HepG2 (cell line): ENCODE results near the gene SLC25A36. TPM values are rescaled to one million over a fixed set of nuclear protein-coding genes. Genes with fewer than 3 reads are reported as not detected.

ENCODE experiments used
- ATAC-seq: fragments of 200-7000 bp; cut with Tn5 transposase; 3 replicates; pipeline ENCODE4 v1.9.1; 2020; ENCODE audit warnings: mild to moderate bottlenecking, moderate library complexity
- BruUV-seq: library from RNA; stranded (reverse); fragments of 400-500 nt; replicated peaks from 2 replicates; lab custom pipeline; 2021; lab: Mats Ljungman, UMichigan
- CTCF ChIA-PET: fragments of 300-600 bp; formaldehyde crosslinking; extraction: SDS; loops from one replicate; lab custom pipeline; 2021; ENCODE audit warnings: low total read pairs, inconsistent platforms, low intra/inter-chr PET ratio; lab: Yijun Ruan, JAX
- POLR2A ChIA-PET: fragments of 350-600 bp; sonication (Branson Sonifier 250); formaldehyde crosslinking; loops from one replicate; lab custom pipeline; 2020; ENCODE audit warnings: antibody characterized with exemption, inconsistent platforms; lab: Yijun Ruan, JAX
- DNase-seq: peaks from one replicate; pipeline ENCODE4 v3.0.0-alpha.2; 2015; ENCODE audit warnings: low spot score
- FAIRE-seq: peaks from 3 replicates; lab custom pipeline; 2011; peaks lifted over from hg19 to GRCh38; lab: Jason Lieb, UNC
- H2AFZ ChIP-seq: one replicate; pipeline ENCODE4 v1.6.1; 2011; ENCODE audit warnings: low read length, inconsistent platforms
- H3K27ac ChIP-seq: fragments of 300-600 bp; 3 replicates; pipeline ENCODE4 v1.8.0; 2011; ENCODE audit warnings: mixed run types, mild to moderate bottlenecking, mixed read lengths, low read length, inconsistent platforms; ENCODE audit not compliant: insufficient read depth; ENCODE audit errors: extremely low read length
- H3K27me3 ChIP-seq, 2 experiments: fragments of 200-600 bp in 1 of 2; 2 replicates in 1 of 2; 3 replicates in 1 of 2; pipeline versions ENCODE4 v1.6.0 to v1.8.0; 2011; ENCODE audit warnings: low read length in 2 of 2, mild to moderate bottlenecking in 2 of 2, moderate library complexity in 2 of 2, inconsistent platforms in 1 of 2; ENCODE audit not compliant: insufficient read depth in 2 of 2, control insufficient read depth in 1 of 2
- H3K36me3 ChIP-seq, 2 experiments: fragments of 200-600 bp in 1 of 2; replicated peaks in 1 of 2; 2 replicates in 1 of 2; 3 replicates in 1 of 2; pipeline versions ENCODE4 v1.5.1 to v1.8.0; 2011; ENCODE audit warnings: low read length in 2 of 2, inconsistent platforms in 1 of 2; ENCODE audit not compliant: insufficient read depth in 2 of 2, control insufficient read depth in 1 of 2
- H3K4me1 ChIP-seq: 2 replicates; pipeline ENCODE4 v1.5.1; 2012; ENCODE audit warnings: low read length, inconsistent platforms; ENCODE audit not compliant: insufficient read depth
- H3K4me2 ChIP-seq: 2 replicates; pipeline ENCODE4 v1.6.0; 2011; ENCODE audit warnings: low read depth, low read length, inconsistent platforms
- H3K4me3 ChIP-seq, 3 experiments: fragments of 200-600 bp in 1 of 3; sonication (generic), shearing (Covaris generic) in 1 of 3; replicated peaks in 1 of 3; 2 replicates each; pipeline ENCODE4 v1.5.1; 2011 to 2016; ENCODE audit warnings: low read length in 3 of 3, inconsistent platforms in 2 of 3, low read depth in 2 of 3, mild to moderate bottlenecking in 2 of 3, control low read depth in 1 of 3, mixed read lengths in 1 of 3; ENCODE audit not compliant: insufficient read depth in 1 of 3
- H3K79me2 ChIP-seq: one replicate; pipeline ENCODE4 v1.6.1; 2011; ENCODE audit warnings: low read length, inconsistent platforms; ENCODE audit not compliant: insufficient read depth
- H3K9ac ChIP-seq: 2 replicates; pipeline ENCODE4 v1.6.0; 2011; ENCODE audit warnings: mild to moderate bottlenecking, low read depth, low read length, inconsistent platforms; ENCODE audit not compliant: insufficient read depth
- H3K9me3 ChIP-seq: 2 replicates; pipeline ENCODE4 v1.5.1; 2012; ENCODE audit warnings: mild to moderate bottlenecking, low read length
- H4K20me1 ChIP-seq: 2 replicates; pipeline ENCODE4 v1.6.0; 2011; ENCODE audit warnings: inconsistent platforms, mild to moderate bottlenecking, low read length, moderate library complexity; ENCODE audit not compliant: insufficient read depth
- CHD4 ChIP-seq: fragments of 200-600 bp; sonication (generic); IDR thresholded peaks from 2 replicates; pipeline ENCODE4 v1.7.0; 2017; ENCODE audit warnings: mild to moderate bottlenecking, low read length, borderline replicate concordance
- MXD1 ChIP-seq: sonication (generic); formaldehyde crosslinking; IDR thresholded peaks from 2 replicates; pipeline ENCODE4 v1.4.0; 2020; ENCODE audit warnings: mild to moderate bottlenecking, missing genetic modification reagents
- ZNF225 ChIP-seq: sonication (generic); formaldehyde crosslinking; IDR thresholded peaks from 2 replicates; pipeline ENCODE4 v1.4.0; 2020; ENCODE audit warnings: mild to moderate bottlenecking, missing genetic modification reagents
- ZNF512B ChIP-seq: sonication (generic); formaldehyde crosslinking; IDR thresholded peaks from 2 replicates; pipeline ENCODE4 v1.5.1; 2020; ENCODE audit warnings: missing genetic modification reagents, mild to moderate bottlenecking, borderline replicate concordance
- ZNF674 ChIP-seq: sonication (generic); formaldehyde crosslinking; IDR thresholded peaks from 2 replicates; pipeline ENCODE4 v1.5.0; 2020; ENCODE audit warnings: low read depth, mild to moderate bottlenecking, missing genetic modification reagents
- ZNF768 ChIP-seq: sonication (generic); formaldehyde crosslinking; IDR thresholded peaks from 2 replicates; pipeline ENCODE4 v1.4.0; 2020; ENCODE audit warnings: missing genetic modification reagents
- WGBS: methylation state at CpG from one replicate; pipeline ENCODE4 v1.1.6; 2017; ENCODE audit warnings: low lambda C conversion rate; 5-methylcytosine and 5-hydroxymethylcytosine counted together
- in situ Hi-C: cut with HindIII; loops from 2 replicates; pipeline ENCODE4 v1.10.0; 2017; ENCODE audit warnings: low pct_unique_long_range_greater_than_20kb; ENCODE audit not compliant: extremely low pct_ligation_motif_present
- intact Hi-C: fragments of 100-400 bp; cut with micrococcal nuclease; formaldehyde crosslinking; loops from one replicate; pipeline ENCODE4 v1.10.0; 2022; ENCODE audit not compliant: unreplicated experiment
- polyA plus RNA-seq, 8 experiments: library from polyadenylated mRNA; depleted of rRNA in 3 of 8; stranded (reverse) in 7 of 8; unstranded in 1 of 8; fragments of >200 nt; fragmentation: Illumina TruSeq in 4 of 8; extraction: Trizol in 4 of 8; gene quantifications; 2 replicates each; pipeline versions ENCODE4 v1.2.1 to v1.2.3, GENCODE V29; 2011 to 2016; ENCODE audit warnings: low read depth in 4 of 8, missing spikeins in 1 of 8, mixed read lengths in 1 of 8; ENCODE audit not compliant: insufficient read depth in 1 of 8
- total RNA-seq, 5 experiments: library from RNA; depleted of rRNA; stranded (reverse); fragments of >200 nt; fragmentation: Illumina TruSeq; extraction: Trizol; gene quantifications; 2 replicates each; pipeline ENCODE4 v1.2.3, GENCODE V29; 2016; ENCODE audit warnings: low read depth in 1 of 5

Gene SLC25A36
- total and polyA plus RNA-seq, 2 of the 13 experiments (the other 11 are each of a cell fraction or from before 2014, with no cell fraction given), result 30.6 to 85.6 TPM

- DNase-seq, result no peak
- POLR2A ChIA-PET, result no interaction called here
- Histone ChIP-seq H2AFZ (no peak overlapping the region), H3K4me3 (no peak overlapping the region)
- BruUV-seq, result no TSS peak
- TF ChIP-seq ZNF225 (CRISPR knock-in tag) (no peak), ZNF512B (no peak)
- TF ChIP-seq, all 625 proteins: peak for 0
- H3K36me3 ChIP-seq, result no peaks in the 10 kb centered on the region
- ATAC-seq, result no peak
- WGBS, result 13% methylated on average over 3 of the region's 19 CpGs
- intact Hi-C loops, result no loop called here
- no peaks in the 10 kb centered on the region for H3K79me2 ChIP-seq
- no peaks in the 10 kb centered on the region for H4K20me1 ChIP-seq
- H3K9ac ChIP-seq, result no peak overlapping the region
- peaks cover 0 to 3% of the 10 kb centered on the region in 2 experiments; a peak in 1 of 5 replicates for H3K27me3 ChIP-seq
- in situ Hi-C loops, result no loop called here
- FAIRE-seq, result no peak
- H3K27ac ChIP-seq, result no peak overlapping the region
- H3K9me3 ChIP-seq, result no peaks in the 10 kb centered on the region
- no peaks in the 10 kb centered on the region for H3K4me1 ChIP-seq
- no peak overlapping the region for H3K4me2 ChIP-seq
- CTCF ChIA-PET, result no interaction called here
Measured at GRCh38 chr3:141019244-141019643, 77.6 kb downstream of the SLC25A36 start.

GRCh38 chr3:141020143-141020830 lies 78.7 kb downstream of the SLC25A36 start:
- ChIA-PET POLR2A (no interaction called here), CTCF (no interaction called here)
- no peaks in the 10 kb centered on the region for H3K9me3 ChIP-seq
- no peak overlapping the region for H3K9ac ChIP-seq
- no TSS peak for BruUV-seq
- H2AFZ ChIP-seq, result no peak overlapping the region
- intact Hi-C loops, result no loop called here
- DNase-seq, result no peak
- peaks cover 0 to 3% of the 10 kb centered on the region in 2 experiments; a peak in 1 of 5 replicates for H3K27me3 ChIP-seq
- no peaks in the 10 kb centered on the region for H3K4me1 ChIP-seq
- H3K27ac ChIP-seq, result no peak overlapping the region
- in situ Hi-C loops, result no loop called here
- 9% methylated on average over 5 of the region's 5 CpGs for WGBS
- H3K36me3 ChIP-seq, result no peaks in the 10 kb centered on the region
- H4K20me1 ChIP-seq, result no peaks in the 10 kb centered on the region
- no peak overlapping the region for H3K4me3 ChIP-seq
- ATAC-seq, result no peak
- H3K79me2 ChIP-seq, result no peaks in the 10 kb centered on the region
- FAIRE-seq, result no peak
- no peak overlapping the region for H3K4me2 ChIP-seq
- TF ChIP-seq ZNF768 (CRISPR knock-in tag), result peak; percentile 67
- TF ChIP-seq CHD4, result no peak
- TF ChIP-seq ZNF674 (CRISPR knock-in tag), result no peak
- no peak for TF ChIP-seq MXD1 (CRISPR knock-in tag)
